ENCODE measurements around the gene CA11.

DNA sequence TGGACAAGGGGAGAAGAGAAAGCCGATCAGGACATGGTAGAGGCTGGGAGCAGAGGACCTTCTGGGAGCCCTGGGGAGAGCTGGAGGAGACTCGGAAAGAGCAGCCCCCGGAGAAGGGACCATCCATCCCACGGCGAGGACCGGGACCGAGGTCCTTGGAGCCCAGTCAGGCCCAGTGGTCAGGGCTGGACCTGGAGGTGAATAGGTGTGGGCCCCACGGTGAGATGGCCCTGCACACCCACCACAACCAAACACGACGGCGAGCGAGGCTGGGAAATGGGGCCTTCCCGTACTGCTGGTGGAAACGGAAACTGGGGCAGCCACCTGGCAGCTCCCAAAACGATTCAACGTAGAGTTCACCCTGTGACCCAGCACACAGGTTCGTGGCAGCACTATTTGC, 30.5 kb upstream of the CA11 start:
- TF ChIP-seq CTCF (IDR thresholded peaks at IDR 0.05) (no peak), POLR2A (IDR thresholded peaks at IDR 0.05) (no peak)
